IMR-90 (cell line): Measurements from ENCODE around the gene DCANP1. TPM values are rescaled to one million over a fixed set of nuclear protein-coding genes. Genes with fewer than 3 reads are reported as not detected.

ENCODE experiments used
- ATAC-seq: fragments of 200-7000 bp; cut with Tn5 transposase; 2 replicates; pipeline ENCODE4 v1.9.1; 2020; ENCODE audit warnings: low read depth, mild to moderate bottlenecking, moderate library complexity
- BruUV-seq: library from RNA; stranded (reverse); fragments of 400-500 nt; replicated peaks from 2 replicates; lab custom pipeline; 2021; lab: Mats Ljungman, UMichigan
- CTCF ChIA-PET: fragments of 300-600 bp; formaldehyde crosslinking; extraction: SDS; loops from one replicate; lab custom pipeline; 2021; ENCODE audit warnings: antibody characterized with exemption; lab: Yijun Ruan, JAX
- POLR2A ChIA-PET: fragments of 300-600 bp; sonication (Branson Sonifier 250); formaldehyde crosslinking; loops from one replicate; lab custom pipeline; 2022; ENCODE audit warnings: antibody characterized with exemption; ENCODE audit not compliant: unreplicated experiment; lab: Charles Lee
- DNase-seq: peaks from one replicate; pipeline ENCODE4 v3.0.0; 2013
- H2AFZ ChIP-seq: replicated peaks from 2 replicates; pipeline ENCODE3; 2013; ENCODE audit warnings: low read length, mild to moderate bottlenecking; ENCODE audit not compliant: poor library complexity
- H2AK5ac ChIP-seq: 2 replicates; pipeline ENCODE4 v1.6.1; 2013; ENCODE audit warnings: low read depth, low read length, inconsistent platforms
- H2AK9ac ChIP-seq: replicated peaks from 2 replicates; pipeline ENCODE3; 2013; ENCODE audit warnings: mild to moderate bottlenecking, low read depth, low read length, moderate library complexity; ENCODE audit not compliant: poor library complexity
- H2BK120ac ChIP-seq: 2 replicates; pipeline ENCODE4 v1.6.1; 2013; ENCODE audit warnings: low read depth, low read length, inconsistent platforms
- H2BK15ac ChIP-seq: 3 replicates; pipeline ENCODE4 v1.6.1; 2013; ENCODE audit warnings: low read depth, low read length, inconsistent platforms
- H2BK20ac ChIP-seq: 2 replicates; pipeline ENCODE4 v1.6.1; 2013; ENCODE audit warnings: low read depth, mild to moderate bottlenecking, inconsistent platforms, low read length, moderate library complexity
- H2BK5ac ChIP-seq: 2 replicates; pipeline ENCODE4 v1.6.1; 2013; ENCODE audit warnings: mild to moderate bottlenecking, low read depth, low read length, inconsistent platforms; ENCODE audit not compliant: poor library complexity, severe bottlenecking
- H3K14ac ChIP-seq: replicated peaks from 2 replicates; pipeline ENCODE4 v1.6.1; 2013; ENCODE audit warnings: low read depth, low read length, inconsistent platforms
- H3K18ac ChIP-seq: 2 replicates; pipeline ENCODE4 v1.6.1; 2013; ENCODE audit warnings: low read depth, low read length, control low read depth
- H3K23ac ChIP-seq: 2 replicates; pipeline ENCODE4 v1.6.1; 2013; ENCODE audit warnings: low read depth, low read length, inconsistent platforms
- H3K27ac ChIP-seq: 2 replicates; pipeline ENCODE4 v1.5.1; 2013; ENCODE audit warnings: mild to moderate bottlenecking, control low read depth, low read length; ENCODE audit not compliant: insufficient read depth
- H3K27me3 ChIP-seq: 2 replicates; pipeline ENCODE4 v1.6.1; 2013; ENCODE audit warnings: low read length; ENCODE audit not compliant: control insufficient read depth, insufficient read depth
- H3K36me3 ChIP-seq: 2 replicates; pipeline ENCODE4 v1.6.1; 2013; ENCODE audit warnings: low read length, mixed read lengths; ENCODE audit not compliant: control insufficient read depth, insufficient read depth
- H3K4ac ChIP-seq: 2 replicates; pipeline ENCODE4 v1.6.1; 2013; ENCODE audit warnings: low read depth, low read length, inconsistent platforms
- H3K4me1 ChIP-seq: 2 replicates; pipeline ENCODE4 v1.6.1; 2013; ENCODE audit warnings: low read length, mixed read lengths; ENCODE audit not compliant: control insufficient read depth, insufficient read depth
- H3K4me2 ChIP-seq: 2 replicates; pipeline ENCODE4 v1.6.1; 2013; ENCODE audit warnings: low read depth, mild to moderate bottlenecking, control low read depth, low read length, moderate library complexity
- H3K4me3 ChIP-seq: 2 replicates; pipeline ENCODE4 v1.5.1; 2013; ENCODE audit warnings: low read depth, mild to moderate bottlenecking, control low read depth, low read length, moderate library complexity; ENCODE audit not compliant: insufficient read depth
- H3K56ac ChIP-seq: 2 replicates; pipeline ENCODE4 v1.6.1; 2013; ENCODE audit warnings: low read length, inconsistent platforms; ENCODE audit not compliant: insufficient read depth; ENCODE audit errors: extremely low read depth
- H3K79me1 ChIP-seq, 2 experiments: 2 replicates each; pipeline ENCODE4 v1.6.1; 2013; ENCODE audit warnings: low read length in 2 of 2, inconsistent platforms in 1 of 2, low read depth in 1 of 2
- H3K9ac ChIP-seq: 2 replicates; pipeline ENCODE4 v1.6.1; 2013; ENCODE audit warnings: low read depth, low read length, control low read depth
- H3K9me1 ChIP-seq: 2 replicates; pipeline ENCODE4 v1.6.1; 2013; ENCODE audit warnings: low read length, inconsistent platforms; ENCODE audit not compliant: insufficient read depth
- H3K9me3 ChIP-seq: 2 replicates; pipeline ENCODE4 v1.6.1; 2013; ENCODE audit warnings: low read length; ENCODE audit not compliant: control insufficient read depth, insufficient read depth
- H4K20me1 ChIP-seq: 2 replicates; pipeline ENCODE4 v1.6.1; 2013; ENCODE audit warnings: low read length, inconsistent platforms; ENCODE audit not compliant: insufficient read depth
- H4K5ac ChIP-seq: 2 replicates; pipeline ENCODE4 v1.6.1; 2013; ENCODE audit warnings: mild to moderate bottlenecking, low read depth, low read length, control low read depth
- H4K8ac ChIP-seq, 2 experiments: 2 replicates each; pipeline ENCODE4 v1.6.1; 2013; ENCODE audit warnings: low read depth in 2 of 2, low read length in 2 of 2, control low read depth in 1 of 2, inconsistent platforms in 1 of 2
- H4K91ac ChIP-seq: 2 replicates; pipeline ENCODE4 v1.6.1; 2013; ENCODE audit warnings: low read depth, low read length, inconsistent platforms; ENCODE audit not compliant: insufficient read depth
- BHLHE40 ChIP-seq: fragments of 150-350 bp; IDR thresholded peaks from 2 replicates; pipeline ENCODE4 v1.6.1; 2016; ENCODE audit warnings: mild to moderate bottlenecking, low read depth, low read length
- CEBPB ChIP-seq: IDR thresholded peaks from 2 replicates; pipeline ENCODE4 v1.6.1; 2012; ENCODE audit warnings: low read depth, low read length, improper control_type of control experiment
- CHD1 ChIP-seq: IDR thresholded peaks from 2 replicates; pipeline ENCODE4 v1.6.1; 2012; ENCODE audit warnings: low read depth, low read length, improper control_type of control experiment
- CTCF ChIP-seq: conservative IDR thresholded peaks from 2 replicates; pipeline ENCODE4 v1.5.1; 2012; ENCODE audit warnings: mild to moderate bottlenecking, low read depth, low read length, improper control_type of control experiment
- ELK1 ChIP-seq: fragments of 150-350 bp; IDR thresholded peaks from 2 replicates; pipeline ENCODE4 v1.6.1; 2016; ENCODE audit warnings: low read depth, mild to moderate bottlenecking, low read length, moderate library complexity, borderline replicate concordance
- FOS ChIP-seq: fragments of 150-350 bp; IDR thresholded peaks from 2 replicates; pipeline ENCODE4 v1.6.1; 2016; ENCODE audit warnings: low read depth, low read length
- MAFK ChIP-seq: IDR thresholded peaks from 2 replicates; pipeline ENCODE4 v1.6.1; 2012; ENCODE audit warnings: low read depth, low read length, improper control_type of control experiment
- MAZ ChIP-seq: IDR thresholded peaks from 2 replicates; pipeline ENCODE4 v1.6.1; 2012; ENCODE audit warnings: low read depth, mild to moderate bottlenecking, low read length, improper control_type of control experiment, moderate library complexity, borderline replicate concordance
- MXI1 ChIP-seq: IDR thresholded peaks from 2 replicates; pipeline ENCODE4 v1.6.1; 2012; ENCODE audit warnings: low read depth, mild to moderate bottlenecking, low read length, moderate library complexity, borderline replicate concordance
- NFE2L2 ChIP-seq: fragments of 150-350 bp; IDR thresholded peaks from 2 replicates; pipeline ENCODE4 v1.6.1; 2016; ENCODE audit warnings: low read depth, mild to moderate bottlenecking, low read length
- POLR2A ChIP-seq: IDR thresholded peaks from 2 replicates; pipeline ENCODE4 v1.6.1; 2012; ENCODE audit warnings: mild to moderate bottlenecking, low read depth, low read length
- RAD21 ChIP-seq: IDR thresholded peaks from 2 replicates; pipeline ENCODE4 v1.6.1; 2012; ENCODE audit warnings: low read length, improper control_type of control experiment
- RCOR1 ChIP-seq: IDR thresholded peaks from 2 replicates; pipeline ENCODE4 v1.6.1; 2012; ENCODE audit warnings: mild to moderate bottlenecking, low read length, improper control_type of control experiment; ENCODE audit not compliant: insufficient replicate concordance
- RFX5 ChIP-seq: IDR thresholded peaks from 2 replicates; pipeline ENCODE4 v1.8.0; 2012; ENCODE audit warnings: low read depth, mild to moderate bottlenecking, low read length, moderate library complexity
- SMC3 ChIP-seq: fragments of 150-350 bp; IDR thresholded peaks from 2 replicates; pipeline ENCODE4 v1.6.1; 2016; ENCODE audit warnings: low read depth, mild to moderate bottlenecking, antibody characterized with exemption, low read length, moderate library complexity
- USF2 ChIP-seq: fragments of 150-350 bp; IDR thresholded peaks from 2 replicates; pipeline ENCODE4 v1.6.1; 2017; ENCODE audit warnings: mild to moderate bottlenecking, antibody characterized with exemption, low read length, low read depth
- WGBS, 2 experiments: methylation state at CpG; one replicate each; pipeline versions ENCODE4 v1.1.5 to v1.1.7; 2013; ENCODE audit warnings: missing lambda C conversion rate in 2 of 2; ENCODE audit not compliant: insufficient read length in 1 of 2; ENCODE audit errors: extremely low coverage in 2 of 2; 5-methylcytosine and 5-hydroxymethylcytosine counted together
- dilution Hi-C: fragments of 300-500 bp; cut with HindIII; formaldehyde crosslinking; loops from one replicate; pipeline ENCODE4 v1.14.3; 2018; ENCODE audit warnings: low sequenced_read_pairs; ENCODE audit not compliant: unreplicated experiment
- in situ Hi-C: fragments of 300-500 bp; cut with MboI; formaldehyde crosslinking; loops from 3 replicates; pipeline ENCODE4 v1.14.3; 2019; ENCODE audit warnings: low sequenced_read_pairs, inconsistent platforms, mixed read lengths
- intact Hi-C: fragments of 100-400 bp; cut with micrococcal nuclease; formaldehyde crosslinking; loops from 2 replicates; pipeline ENCODE4 v1.10.0; 2022
- polyA plus RNA-seq, 3 experiments: library from polyadenylated mRNA; depleted of rRNA; stranded (reverse); fragments of >200 nt; gene quantifications; 2 replicates each; pipeline ENCODE4 v1.2.3, GENCODE V29; 2012; ENCODE audit warnings: low replicate concordance in 1 of 3
- total RNA-seq: library from RNA; depleted of rRNA; stranded (reverse); fragments of >200 nt; gene quantifications from 2 replicates; pipeline ENCODE4 v1.2.3, GENCODE V29; 2012

The DCANP1 gene
- total and polyA plus RNA-seq, 2 of the 4 experiments (the other 2 are of a cell fraction) = not detected

GRCh38 chr5:135451581-135452320, 4.6 kb upstream of the DCANP1 start:
- BruUV-seq = no TSS peak
- ChIA-PET POLR2A (no interaction called here), CTCF (no interaction called here)
- Histone ChIP-seq H3K4ac (no peak overlapping the region), H4K8ac (no peak overlapping the region), H3K36me3 (no peaks in the 10 kb centered on the region), H3K4me2 (no peak overlapping the region), H2BK15ac (no peak overlapping the region), H3K9me3 (no peaks in the 10 kb centered on the region; the same call in 1 of the 2 replicates), H3K27me3 (peaks cover 45% of the 10 kb centered on the region), H2BK20ac (no peak overlapping the region), H3K4me3 (no peak overlapping the region), H3K14ac (no peak overlapping the region), H3K4me1 (peaks cover 8% of the 10 kb centered on the region), H3K27ac (no peak overlapping the region), H2BK120ac (no peak overlapping the region), H2BK5ac (no peak overlapping the region), H4K5ac (no peak overlapping the region), H3K23ac (no peak overlapping the region), H2AK9ac (no peak overlapping the region), H3K9ac (no peak overlapping the region), H3K18ac (no peak overlapping the region), H3K9me1 (peaks cover 5% of the 10 kb centered on the region), H2AK5ac (no peak overlapping the region), H2AFZ (no peak overlapping the region), H4K91ac (no peak overlapping the region), H3K56ac (no peak overlapping the region), H4K20me1 (no peaks in the 10 kb centered on the region), H3K79me1 (no peaks in the 10 kb centered on the region)
- dilution Hi-C loops (loop anchor here (25.0 kb wide), 1 partner anchor 111 kb away; no protein-coding TSS in a partner anchor), in situ Hi-C loops (no loop called here), intact Hi-C loops (no loop called here)
- WGBS, 2 experiments = 33% methylated on average over 1 of the region's 17 CpGs; no CpG with 5 or more reads in 1 of the 2 experiments
- DNase-seq (no peak), ATAC-seq (no peak)
- TF ChIP-seq ELK1 (no peak), RCOR1 (no peak), SMC3 (no peak), NFE2L2 (no peak), RAD21 (no peak), CHD1 (no peak), MAFK (no peak), CTCF (no peak), RFX5 (no peak), FOS (no peak), MAZ (no peak), MXI1 (no peak), USF2 (no peak), CEBPB (no peak), BHLHE40 (no peak), POLR2A (no peak)
